ENCODE data around the gene YIPF7.

The YIPF7 gene

DNA sequence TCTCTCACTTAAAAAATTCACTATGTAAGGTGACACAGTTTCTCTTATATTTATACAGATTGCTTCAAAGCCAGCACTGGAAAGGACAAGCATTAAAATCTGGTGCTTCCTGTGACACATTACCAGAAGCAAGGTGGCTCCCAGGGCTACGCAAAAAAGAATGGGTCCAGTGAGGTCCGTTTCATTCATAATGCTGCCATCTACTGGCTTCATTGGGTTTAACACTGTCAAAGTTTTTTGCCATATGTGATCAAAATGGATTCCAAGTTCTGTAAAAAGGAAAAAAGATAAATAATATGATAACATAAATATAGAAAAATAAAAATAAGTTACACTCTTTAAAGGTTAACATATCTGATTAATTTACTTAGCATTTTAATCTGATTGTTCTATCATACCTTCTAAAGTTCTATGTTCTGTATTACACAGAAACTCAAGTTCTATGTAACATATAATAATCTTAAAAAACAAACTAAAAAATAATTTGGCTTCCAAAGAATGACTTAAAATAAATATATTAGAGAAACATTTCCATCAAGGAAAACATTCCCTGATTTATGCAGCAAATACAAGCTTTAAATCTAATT is 22.1 kb downstream of the YIPF7 start:
- Histone ChIP-seq H3K9me3 (ENCODE audit: control insufficient read depth, low read length) (no peaks in the 10 kb centered on the region), H3K4me3 (ENCODE audit: insufficient read depth, low read depth, low read length) (no peak overlapping the region), H3K27ac (ENCODE audit: insufficient read depth, low read depth, low read length, poor library complexity, severe bottlenecking) (no peak overlapping the region), H3K36me3 (ENCODE audit: control insufficient read depth, insufficient read depth, low read length) (no peaks in the 10 kb centered on the region), H3K4me1 (ENCODE audit: control insufficient read depth, insufficient read depth, low read length) (no peaks in the 10 kb centered on the region), H3K27me3 (ENCODE audit: control insufficient read depth, insufficient read depth, low read length, poor library complexity, severe bottlenecking) (no peaks in the 10 kb centered on the region)
- 2 to 6% methylated on average over 2 of the region's 2 CpGs for WGBS, 2 experiments

DNA sequence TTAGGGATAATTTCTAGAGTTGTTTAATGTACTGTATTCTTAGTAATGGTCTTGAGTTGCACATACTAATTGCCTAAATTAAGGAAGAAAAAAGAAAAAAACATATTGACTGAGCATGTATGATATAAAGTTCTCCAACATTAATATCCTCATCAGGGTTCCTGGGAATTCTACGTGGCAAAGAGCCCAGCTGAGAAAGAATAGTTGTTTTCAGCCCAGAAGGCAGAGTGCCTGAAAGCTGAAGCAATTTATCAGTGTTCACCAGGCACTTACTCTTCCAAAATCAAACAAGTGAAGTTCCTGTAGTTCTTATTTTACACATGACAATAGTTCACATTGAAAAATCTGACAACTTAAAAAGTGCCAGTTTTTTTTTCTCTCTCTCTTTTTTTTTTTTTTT is 27.7 kb downstream of the YIPF7 start:
- Histone ChIP-seq H3K27me3 (ENCODE audit: control insufficient read depth, insufficient read depth, low read length, poor library complexity, severe bottlenecking) (no peaks in the 10 kb centered on the region), H3K4me1 (ENCODE audit: control insufficient read depth, insufficient read depth, low read length) (no peaks in the 10 kb centered on the region), H3K27ac (ENCODE audit: insufficient read depth, low read depth, low read length, poor library complexity, severe bottlenecking) (no peak overlapping the region), H3K9me3 (ENCODE audit: control insufficient read depth, low read length) (no peaks in the 10 kb centered on the region), H3K4me3 (ENCODE audit: insufficient read depth, low read depth, low read length) (no peak overlapping the region), H3K36me3 (ENCODE audit: control insufficient read depth, insufficient read depth, low read length) (no peaks in the 10 kb centered on the region)
- 73 to 93% methylated on average over 1 of the region's 1 CpG for WGBS, 2 experiments

DNA sequence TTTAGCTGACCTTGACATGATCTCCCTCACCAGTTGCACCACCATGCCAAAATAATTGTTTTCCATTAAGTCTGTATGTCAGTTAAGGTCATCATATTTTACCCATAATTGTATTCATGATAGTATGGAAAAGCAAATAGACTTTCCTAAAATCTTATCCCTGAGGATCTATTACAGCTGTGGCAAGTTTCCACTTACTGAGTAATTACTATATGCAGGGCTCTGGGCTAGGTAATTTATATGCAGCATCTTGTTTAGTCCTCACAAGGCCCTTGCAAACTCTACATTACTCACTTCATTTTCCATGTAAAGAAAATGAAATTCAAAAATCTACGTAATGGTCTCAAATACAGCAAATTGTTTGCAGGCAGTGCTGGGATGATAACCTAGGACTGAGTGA is 34.8 kb downstream of the YIPF7 start:
- 92 to 93% methylated on average over 1 of the region's 1 CpG for WGBS, 2 experiments

DNA sequence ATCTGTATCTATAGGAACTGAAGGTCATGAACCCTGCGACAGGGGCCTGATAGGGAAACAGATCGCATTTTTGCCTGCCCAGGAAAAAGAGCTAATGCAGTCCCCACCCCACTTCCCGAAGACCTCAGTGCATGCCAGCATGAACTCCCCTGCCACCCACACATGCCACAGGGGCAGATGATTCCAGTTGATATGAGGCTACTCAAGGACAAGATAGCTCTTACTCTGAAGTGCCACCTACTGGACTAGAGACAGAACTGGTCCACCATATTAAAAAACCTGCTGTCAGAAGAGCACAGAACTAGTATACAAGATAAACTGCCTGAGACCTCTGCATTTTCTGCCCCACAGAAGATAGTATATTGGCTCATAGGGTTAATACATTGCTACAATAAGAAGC is 68.0 kb downstream of the YIPF7 start:
- H3K4me3 ChIP-seq (ENCODE audit: insufficient read depth, low read depth, low read length) = no peak overlapping the region
- H3K4me1 ChIP-seq (ENCODE audit: control insufficient read depth, insufficient read depth, low read length) = no peaks in the 10 kb centered on the region
- H3K27me3 ChIP-seq (ENCODE audit: control insufficient read depth, insufficient read depth, low read length, poor library complexity, severe bottlenecking) = no peaks in the 10 kb centered on the region
- no peaks in the 10 kb centered on the region for H3K9me3 ChIP-seq (ENCODE audit: control insufficient read depth, low read length)
- no peak overlapping the region for H3K27ac ChIP-seq (ENCODE audit: insufficient read depth, low read depth, low read length, poor library complexity, severe bottlenecking)
- 89 to 95% methylated on average over 3 of the region's 3 CpGs for WGBS, 2 experiments
- no peaks in the 10 kb centered on the region for H3K36me3 ChIP-seq (ENCODE audit: control insufficient read depth, insufficient read depth, low read length)

More for the DNA sequence above, 34.8 kb downstream of the YIPF7 start:
- H3K4me3 ChIP-seq (ENCODE audit: insufficient read depth, low read depth, low read length) = no peak overlapping the region
- H3K27ac ChIP-seq (ENCODE audit: insufficient read depth, low read depth, low read length, poor library complexity, severe bottlenecking) = no peak overlapping the region
- H3K4me1 ChIP-seq (ENCODE audit: control insufficient read depth, insufficient read depth, low read length) = no peaks in the 10 kb centered on the region
- H3K27me3 ChIP-seq (ENCODE audit: control insufficient read depth, insufficient read depth, low read length, poor library complexity, severe bottlenecking) = no peaks in the 10 kb centered on the region
- no peaks in the 10 kb centered on the region for H3K36me3 ChIP-seq (ENCODE audit: control insufficient read depth, insufficient read depth, low read length)
- H3K9me3 ChIP-seq (ENCODE audit: control insufficient read depth, low read length) = no peaks in the 10 kb centered on the region

DNA sequence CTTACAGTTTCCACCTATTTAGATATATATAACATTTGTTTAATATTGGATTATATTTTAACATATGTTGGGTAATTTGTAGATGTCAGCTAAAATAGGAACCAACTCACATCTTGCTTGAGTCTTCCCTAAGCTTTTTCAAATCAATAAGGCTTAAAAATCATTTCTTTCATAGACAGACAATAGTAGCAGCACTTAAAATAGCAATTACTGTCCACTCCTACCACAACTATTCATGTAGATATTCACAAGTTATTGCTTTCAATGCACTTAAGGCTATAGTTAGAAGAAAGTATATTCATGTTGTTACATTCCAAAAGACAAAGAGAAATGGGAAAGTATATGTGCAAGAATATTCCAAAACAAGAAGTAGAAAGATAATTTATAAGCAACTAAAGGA is 71.2 kb downstream of the YIPF7 start:
- Histone ChIP-seq H3K27me3 (ENCODE audit: control insufficient read depth, insufficient read depth, low read length, poor library complexity, severe bottlenecking) (no peaks in the 10 kb centered on the region), H3K27ac (ENCODE audit: insufficient read depth, low read depth, low read length, poor library complexity, severe bottlenecking) (no peak overlapping the region), H3K9me3 (ENCODE audit: control insufficient read depth, low read length) (no peaks in the 10 kb centered on the region), H3K4me3 (ENCODE audit: insufficient read depth, low read depth, low read length) (no peak overlapping the region), H3K4me1 (ENCODE audit: control insufficient read depth, insufficient read depth, low read length) (no peaks in the 10 kb centered on the region), H3K36me3 (ENCODE audit: control insufficient read depth, insufficient read depth, low read length) (no peaks in the 10 kb centered on the region)

DNA sequence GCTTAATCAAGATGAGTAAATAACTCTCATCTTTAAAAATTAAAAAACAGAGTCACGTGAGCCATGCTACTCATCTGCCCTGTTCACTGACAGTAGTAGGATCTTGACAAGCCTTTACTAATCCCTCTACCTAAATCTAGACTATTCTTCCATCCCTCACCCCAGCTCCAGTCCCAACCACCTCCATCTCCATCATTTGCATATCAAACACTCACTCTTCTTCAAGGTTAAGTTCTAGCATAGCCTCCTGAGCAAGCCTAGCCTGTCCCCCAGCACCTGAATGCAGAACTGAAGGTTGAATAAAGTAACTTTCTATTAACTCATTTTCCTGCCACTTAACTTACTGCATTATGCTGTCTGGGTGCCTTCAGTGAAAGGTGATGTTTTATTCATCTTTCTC is 72.5 kb downstream of the YIPF7 start:
- Histone ChIP-seq H3K4me3 (ENCODE audit: insufficient read depth, low read depth, low read length) (no peak overlapping the region), H3K36me3 (ENCODE audit: control insufficient read depth, insufficient read depth, low read length) (no peaks in the 10 kb centered on the region), H3K27ac (ENCODE audit: insufficient read depth, low read depth, low read length, poor library complexity, severe bottlenecking) (no peak overlapping the region), H3K4me1 (ENCODE audit: control insufficient read depth, insufficient read depth, low read length) (no peaks in the 10 kb centered on the region), H3K9me3 (ENCODE audit: control insufficient read depth, low read length) (no peaks in the 10 kb centered on the region), H3K27me3 (ENCODE audit: control insufficient read depth, insufficient read depth, low read length, poor library complexity, severe bottlenecking) (no peaks in the 10 kb centered on the region)
- 42 to 48% methylated on average over 1 of the region's 1 CpG for WGBS, 2 experiments

All from ectodermal cell (in vitro differentiated cells).